ENCODE results near the gene PDSS2.
"Not testable (repeated sequence)": the region's sequence is repeated elsewhere in the genome, so short reads cannot be mapped to it uniquely, and the experiment has no call there.

The PDSS2 gene

DNA sequence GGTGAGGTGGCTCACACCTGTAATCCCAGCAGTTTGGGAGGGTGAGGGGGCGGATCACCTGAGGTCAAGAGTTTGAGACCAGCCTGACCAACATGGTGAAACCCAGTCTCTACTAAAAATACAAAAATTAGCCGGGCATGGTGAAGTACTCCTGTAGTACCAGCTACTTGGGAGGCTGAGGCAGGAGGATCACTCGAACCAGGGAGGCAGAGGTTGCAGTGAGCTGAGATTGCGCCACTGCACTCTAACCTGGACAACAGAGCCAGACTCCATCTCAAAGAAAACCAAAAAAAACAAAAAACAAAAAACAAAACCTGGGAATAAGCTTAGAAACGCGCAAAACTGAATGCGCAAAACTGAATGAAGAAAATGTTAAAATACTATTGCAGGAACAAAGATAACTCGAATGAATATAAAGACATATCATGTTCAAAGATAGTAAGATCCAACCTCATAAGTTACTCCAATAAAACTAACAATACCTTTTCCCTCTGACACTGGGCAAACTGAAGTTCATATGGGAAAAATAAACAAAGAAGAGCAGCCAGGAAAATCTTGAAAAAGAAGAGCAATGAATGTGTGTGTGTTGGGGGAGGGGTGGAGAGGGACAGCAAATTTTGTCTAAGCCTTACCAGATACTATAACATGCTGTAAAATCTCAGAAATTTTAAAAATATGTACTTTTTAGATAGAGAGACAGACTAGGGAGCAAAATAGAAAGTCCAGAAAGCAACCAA is 243.0 kb downstream of the PDSS2 start:
- no peak for DNase-seq (ENCODE audit: low read depth)

DNA sequence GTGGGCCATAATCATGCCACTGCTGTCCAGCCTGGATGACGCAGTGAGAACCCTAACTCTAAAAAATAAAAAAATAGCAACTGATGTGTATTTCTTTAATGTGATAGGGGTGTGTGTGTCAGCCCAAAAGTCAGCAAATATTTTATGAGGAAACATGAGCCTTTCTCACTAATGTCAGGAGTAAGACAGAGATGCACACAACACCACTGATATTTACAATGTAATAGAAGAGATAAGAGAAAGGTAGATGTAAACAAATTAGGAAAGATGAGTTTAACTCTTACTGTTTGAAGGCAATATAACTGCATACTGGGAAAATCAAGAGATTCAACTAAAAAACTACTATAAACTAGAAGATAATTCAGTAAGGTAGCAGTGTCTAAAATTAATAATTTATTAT is 244.0 kb downstream of the PDSS2 start:
- DNase-seq (ENCODE audit: low read depth): no peak

GRCh38 chr6:107214655-107215054 is 244.7 kb downstream of the PDSS2 start:
- DNase-seq (ENCODE audit: low read depth): no peak

- no peak for DNase-seq (ENCODE audit: low read depth)
Measured at GRCh38 chr6:107209406-107210305, 249.7 kb downstream of the PDSS2 start.

DNA sequence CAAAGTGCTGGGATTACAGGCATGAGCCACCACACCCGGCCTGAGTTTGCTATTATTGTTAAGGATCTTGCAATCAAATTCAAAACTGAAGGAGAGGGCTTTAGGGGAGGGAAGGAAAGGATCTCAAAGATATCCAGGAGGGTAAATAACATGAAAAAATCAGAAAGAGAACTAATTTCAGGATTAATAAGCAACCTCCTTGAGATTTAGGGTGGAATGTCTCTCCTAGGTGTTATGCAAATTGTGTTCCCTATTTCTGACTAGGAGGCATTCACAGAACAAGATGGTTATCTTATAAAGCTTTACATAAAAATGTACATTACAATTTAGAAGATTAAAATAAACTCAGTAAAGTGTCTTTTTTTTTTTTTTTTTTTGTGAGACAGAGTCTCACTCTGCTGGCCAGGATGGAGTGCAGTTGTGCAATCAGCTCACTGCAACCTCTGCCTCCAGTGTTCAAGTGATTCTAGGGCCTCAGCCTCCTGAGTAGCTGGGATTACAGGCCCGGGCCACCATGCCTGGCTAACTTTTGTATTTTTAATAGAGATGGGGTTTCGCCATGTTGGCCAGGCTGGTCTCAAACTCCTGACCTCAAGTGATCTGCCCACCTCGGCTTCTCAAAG is 252.0 kb downstream of the PDSS2 start:
- no peak for DNase-seq (ENCODE audit: low read depth)

DNA sequence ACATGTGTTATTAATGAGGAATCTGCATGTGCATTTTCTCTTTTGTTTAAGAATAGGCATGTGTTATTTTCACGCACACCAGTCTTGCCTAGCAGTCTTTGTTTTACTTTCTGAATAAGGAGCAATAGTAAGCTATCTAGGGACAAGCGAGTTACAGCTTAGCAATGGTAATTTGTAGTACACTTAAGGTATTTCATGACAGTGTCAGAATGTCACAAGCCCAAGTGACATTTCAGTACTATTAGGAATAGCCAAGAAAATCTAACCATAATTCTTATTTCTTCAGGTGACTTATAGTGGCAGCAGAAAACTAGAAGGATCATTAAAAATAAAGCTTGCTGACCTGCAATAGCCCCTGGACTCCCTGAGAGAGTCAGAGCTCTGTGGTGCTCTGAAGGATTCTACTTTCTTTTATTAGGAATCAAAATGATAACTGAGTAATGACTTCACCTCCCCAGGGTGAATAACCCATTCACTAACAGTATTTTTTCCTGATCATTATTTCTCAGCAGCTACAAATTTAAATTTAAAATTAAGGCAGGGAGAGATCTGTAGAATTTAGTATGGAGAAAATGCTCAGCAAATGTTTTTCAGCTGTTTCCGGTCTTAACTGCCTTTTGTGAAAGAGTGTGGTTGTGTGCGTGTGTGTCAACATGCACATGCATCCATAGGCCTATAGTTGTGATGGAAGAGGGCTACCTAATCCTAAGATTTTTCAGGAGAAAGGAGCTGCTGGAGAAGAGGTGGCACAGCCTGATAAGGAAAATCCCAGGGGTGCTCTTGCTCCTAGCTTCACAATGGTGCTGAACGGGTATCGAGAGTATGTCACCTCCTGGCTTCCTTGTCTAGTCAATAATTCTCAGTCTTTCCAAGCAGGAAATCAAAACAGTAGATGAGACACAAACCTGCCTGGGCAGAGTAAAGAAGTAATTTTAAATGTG is 254.0 kb downstream of the PDSS2 start:
- no peak for DNase-seq (ENCODE audit: low read depth)

DNA sequence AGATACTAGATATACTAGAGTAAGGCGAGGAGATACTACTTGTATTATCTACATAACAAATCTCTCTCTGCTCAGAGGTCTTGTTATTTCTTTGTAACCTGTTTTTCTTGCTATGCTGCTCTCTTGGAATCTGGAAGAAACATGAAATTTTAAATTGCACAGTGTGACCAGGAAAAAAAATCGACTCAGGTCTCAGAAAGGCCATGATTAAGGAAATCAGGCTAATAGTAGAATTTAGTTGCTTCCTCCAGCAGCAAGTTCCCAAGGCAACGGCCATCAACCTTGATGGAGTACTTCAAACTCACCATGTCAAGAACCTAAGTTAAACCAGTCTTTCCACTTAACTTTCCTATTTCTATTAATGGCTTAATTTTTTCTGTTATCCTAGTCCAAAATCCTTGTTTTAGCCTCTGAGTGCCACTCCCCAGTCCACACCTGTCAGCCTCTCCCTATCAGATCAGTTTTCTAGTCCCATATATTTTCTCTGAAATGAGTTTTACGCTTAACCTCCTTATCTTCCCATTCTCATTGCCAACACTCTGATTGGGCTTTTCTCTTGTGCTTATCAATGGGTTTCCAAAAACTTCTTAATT is 256.4 kb downstream of the PDSS2 start:
- no peak for DNase-seq (ENCODE audit: low read depth)

- DNase-seq (ENCODE audit: low read depth): no peak
Measured at GRCh38 chr6:107198631-107199416, 260.5 kb downstream of the PDSS2 start.

- no peak for DNase-seq (ENCODE audit: low read depth)
Measured at GRCh38 chr6:107196152-107196551, 263.2 kb downstream of the PDSS2 start.

GRCh38 chr6:107194723-107195122 is 264.6 kb downstream of the PDSS2 start:
- DNase-seq (ENCODE audit: low read depth): not testable (repeated sequence)

DNA sequence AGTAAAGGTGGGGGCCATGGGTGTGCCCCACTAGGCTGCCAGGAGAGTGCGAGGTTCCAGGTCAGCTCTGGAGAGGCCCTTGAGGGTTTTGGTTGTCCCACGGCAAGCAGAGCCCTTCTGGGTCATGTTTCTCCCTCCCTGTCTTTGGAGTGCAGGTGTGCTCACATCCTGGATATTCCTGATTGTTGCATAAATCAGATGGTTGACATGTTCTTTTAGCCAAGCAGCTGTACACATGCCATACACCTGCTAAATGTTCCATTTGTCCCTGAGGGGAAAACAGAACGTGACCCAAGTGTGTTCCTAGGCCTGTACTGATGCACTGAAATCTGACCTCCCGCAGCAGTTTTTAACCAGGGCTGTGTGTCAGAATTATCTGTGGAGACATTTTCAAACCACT is 266.5 kb downstream of the PDSS2 start:
- DNase-seq (ENCODE audit: low read depth): no peak

DNA sequence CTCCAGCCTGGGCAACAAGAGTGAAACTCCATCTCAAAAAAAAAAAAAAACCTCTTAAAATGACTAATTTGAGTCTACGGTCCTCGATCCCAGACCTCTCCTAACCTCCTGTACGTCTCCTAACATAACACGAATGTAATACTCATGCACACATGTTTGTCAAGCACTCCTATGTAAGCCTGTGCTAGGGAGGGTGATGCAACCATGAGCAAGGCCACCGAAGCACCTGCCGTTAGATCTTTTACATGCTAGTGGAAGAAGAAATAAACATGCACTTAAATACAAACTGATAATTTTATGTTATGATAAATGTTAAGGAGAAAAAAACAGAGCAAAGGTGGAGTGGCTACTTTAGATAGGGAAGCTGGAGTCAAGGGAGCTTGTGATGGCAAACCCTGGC is 271.7 kb downstream of the PDSS2 start:
- DNase-seq (ENCODE audit: low read depth): no peak

GRCh38 chr6:107186047-107186446 is 273.3 kb downstream of the PDSS2 start:
- DNase-seq (ENCODE audit: low read depth): no peak

DNA sequence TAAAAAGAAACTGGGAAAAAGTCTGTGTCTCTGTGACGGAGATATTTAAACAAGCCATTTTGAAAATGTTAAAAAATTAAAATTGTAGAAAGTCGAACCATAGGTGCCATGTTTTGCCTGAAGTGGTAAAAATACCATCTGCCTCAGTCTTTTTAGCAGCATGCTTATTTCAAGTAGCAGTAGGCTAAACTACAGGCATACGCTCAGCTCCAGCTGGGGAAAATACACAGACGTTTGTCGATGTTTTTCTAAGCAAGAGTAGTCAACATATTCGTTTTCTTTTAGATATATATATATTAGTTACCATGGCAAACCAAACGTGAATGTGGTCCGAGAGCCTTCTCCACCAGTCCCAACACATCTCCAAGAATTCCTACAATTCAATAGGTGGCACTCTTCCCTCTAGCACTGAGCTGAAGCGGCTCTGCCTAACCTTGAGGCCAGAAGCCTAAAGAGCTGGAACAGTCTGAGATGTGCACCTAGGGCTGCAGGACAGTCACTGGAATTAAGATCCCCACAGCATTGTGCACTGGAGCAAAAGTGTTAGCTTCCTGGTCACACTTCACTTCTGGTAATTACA is 273.9 kb downstream of the PDSS2 start:
- no peak for DNase-seq (ENCODE audit: low read depth)

DNA sequence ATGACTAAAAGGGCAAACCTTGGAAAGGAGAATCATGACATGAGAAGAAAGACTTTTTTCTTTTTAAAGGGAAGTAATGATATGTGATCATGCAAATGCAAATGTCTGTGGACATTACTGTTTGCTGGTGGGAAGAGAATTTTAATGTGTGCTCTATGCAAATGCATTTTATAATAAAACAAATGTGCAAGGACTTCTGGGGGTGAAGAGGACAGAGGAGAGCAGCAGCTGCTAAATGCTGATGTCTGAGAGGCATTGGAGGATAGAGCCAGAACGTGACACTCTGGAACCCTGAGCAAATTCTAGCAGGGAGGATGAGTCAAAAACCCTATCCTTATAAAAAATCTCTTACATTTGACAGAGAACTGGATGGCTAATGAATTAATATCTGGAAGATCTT is 274.9 kb downstream of the PDSS2 start:
- no peak for DNase-seq (ENCODE audit: low read depth)

DNA sequence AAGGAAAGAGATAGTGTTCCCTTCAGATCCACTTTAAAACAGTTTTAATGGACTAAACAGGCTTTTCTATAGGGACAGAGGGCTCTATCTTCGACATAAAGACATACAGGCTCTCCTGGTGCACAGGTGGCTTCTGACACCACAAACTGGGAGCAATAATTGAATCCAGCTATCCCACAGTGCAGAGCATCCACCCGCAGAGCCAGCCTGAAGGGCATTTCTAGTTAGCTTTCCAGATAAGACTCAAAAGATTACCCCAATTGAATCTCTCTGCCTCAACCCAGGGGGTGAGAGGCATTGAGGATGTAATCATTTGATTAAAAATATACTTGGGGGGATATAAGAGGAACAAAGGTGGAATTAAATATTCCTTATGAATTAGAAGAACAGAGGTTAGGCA is 279.3 kb downstream of the PDSS2 start:
- DNase-seq (ENCODE audit: low read depth): no peak

- no peak for DNase-seq (ENCODE audit: low read depth)
Measured at GRCh38 chr6:107179004-107179403, 280.4 kb downstream of the PDSS2 start.

DNA sequence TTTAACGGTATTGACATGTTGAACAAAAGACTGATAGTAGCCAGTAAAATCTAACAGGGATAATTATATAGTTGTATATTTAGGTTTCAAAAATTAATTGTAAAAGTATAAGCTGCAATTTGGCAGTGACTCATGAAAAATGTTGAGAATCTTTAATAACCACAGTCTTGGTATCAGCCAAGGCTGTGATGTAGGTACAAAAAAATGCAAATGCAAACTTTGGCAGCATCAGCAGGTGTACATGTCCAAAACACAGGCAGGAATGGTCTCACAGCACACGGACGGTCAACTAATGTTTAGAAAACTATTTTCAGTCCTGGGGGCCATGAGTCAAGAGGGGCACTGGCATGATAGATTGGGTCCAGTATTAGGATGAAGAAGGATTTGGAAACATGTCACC is 285.6 kb downstream of the PDSS2 start:
- DNase-seq (ENCODE audit: low read depth): no peak

GRCh38 chr6:107171513-107171912 is 287.9 kb downstream of the PDSS2 start:
- no peak for DNase-seq (ENCODE audit: low read depth)

DNA sequence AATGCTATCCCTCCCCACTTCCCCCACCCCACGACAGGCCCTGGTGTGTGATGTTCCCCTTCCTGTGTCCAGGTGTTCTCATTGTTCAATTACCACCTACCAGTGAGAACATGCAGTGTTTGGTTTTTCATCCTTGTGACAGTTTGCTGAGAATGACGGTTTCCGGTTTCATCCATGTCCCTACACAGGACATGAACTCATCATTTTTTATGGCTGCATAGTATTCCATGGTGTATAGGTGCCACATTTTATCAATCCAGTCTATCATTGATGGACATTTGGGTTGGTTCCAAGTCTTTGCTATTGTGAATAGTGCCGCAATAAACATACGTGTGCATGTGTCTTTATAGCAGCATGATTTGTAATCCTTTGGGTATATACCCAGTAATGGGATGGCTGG is 295.1 kb downstream of the PDSS2 start:
- DNase-seq (ENCODE audit: low read depth): not testable (repeated sequence)

Measured in GM04503 (cell line).